CD4-positive, alpha-beta T cell treated with Interleukin-10 for 1 hour (primary cell): ENCODE data around the gene SYCE1.
"Not testable (repeated sequence)": the region's sequence is repeated elsewhere in the genome, so short reads cannot be mapped to it uniquely, and the experiment has no call there.

Experiments used
- DNase-seq: peaks from one replicate; pipeline ENCODE4 v3.0.0-alpha.2; 2020

SYCE1 gene

GRCh38 chr10:133565441-133566294 lies at the start of gene SYCE1:
Gene SYCE1, minus strand, starts transcription at chr10:133565583. Its CDS starts 54 bp downstream, at chr10:133565529.
- no peak for DNase-seq

- no peak for DNase-seq
These were observed 49.6 kb upstream of the SYCE1 start for GRCh38 chr10:133614830-133615580.

- no peak for DNase-seq
These were observed 48.3 kb upstream of the SYCE1 start for GRCh38 chr10:133613699-133614098.

GRCh38 chr10:133611079-133611478 lies 45.7 kb upstream of the SYCE1 start:
- no peak for DNase-seq

- no peak for DNase-seq
These were observed 43.5 kb upstream of the SYCE1 start for GRCh38 chr10:133608855-133609254.

GRCh38 chr10:133603434-133603833 lies 38.1 kb upstream of the SYCE1 start:
- DNase-seq: not testable (repeated sequence)

GRCh38 chr10:133600657-133601056 lies 35.3 kb upstream of the SYCE1 start:
- no peak for DNase-seq

GRCh38 chr10:133599869-133600268 lies 34.5 kb upstream of the SYCE1 start:
- DNase-seq: not testable (repeated sequence)

GRCh38 chr10:133592716-133593115 lies 27.3 kb upstream of the SYCE1 start:
- DNase-seq: no peak

GRCh38 chr10:133590970-133591359 lies 25.6 kb upstream of the SYCE1 start:
- DNase-seq: no peak

GRCh38 chr10:133590226-133590969 lies 25.0 kb upstream of the SYCE1 start:
- DNase-seq: no peak

- not testable (repeated sequence) for DNase-seq
These were observed 11.7 kb upstream of the SYCE1 start for GRCh38 chr10:133577037-133577436.

- DNase-seq: not testable (repeated sequence)
These were observed 8.1 kb upstream of the SYCE1 start for GRCh38 chr10:133573460-133573859.

GRCh38 chr10:133572055-133572454 lies 6.7 kb upstream of the SYCE1 start:
- DNase-seq: not testable (repeated sequence)

- not testable (repeated sequence) for DNase-seq
These were observed 4.4 kb upstream of the SYCE1 start for GRCh38 chr10:133569801-133570200.

- not testable (repeated sequence) for DNase-seq
These were observed 3.6 kb upstream of the SYCE1 start for GRCh38 chr10:133568831-133569527.

GRCh38 chr10:133568287-133568614 lies 2.9 kb upstream of the SYCE1 start:
- no peak for DNase-seq

GRCh38 chr10:133567609-133568286 lies 2.4 kb upstream of the SYCE1 start:
- no peak for DNase-seq

GRCh38 chr10:133567119-133567518 lies 1.7 kb upstream of the SYCE1 start:
- DNase-seq: no peak

- no peak for DNase-seq
These were observed 567 bp downstream of the SYCE1 start for GRCh38 chr10:133564816-133565215.

- DNase-seq: no peak
These were observed 6.2 kb downstream of the SYCE1 start for GRCh38 chr10:133559216-133559615.

- no peak for DNase-seq
These were observed 8.0 kb downstream of the SYCE1 start for GRCh38 chr10:133557381-133557780.
